ENCODE measurements around the gene PLXNA2.

PLXNA2 gene

GRCh38 chr1:208234721-208235120 lies 9.5 kb downstream of the PLXNA2 start:
- H3K4me2 ChIP-seq (ENCODE audit: insufficient read depth, low read length, poor library complexity, severe bottlenecking), result no peak overlapping the region
- no peak overlapping the region for H3K4ac ChIP-seq (ENCODE audit: low read length)
- no peaks in the 10 kb centered on the region for H3K27me3 ChIP-seq (ENCODE audit: control insufficient read depth in 3 of 3, insufficient read depth in 3 of 3, low read depth in 1 of 3, low read length in 3 of 3)
- no peaks in the 10 kb centered on the region for H3K9me3 ChIP-seq (replicated peaks in 1 of 2; ENCODE audit: control insufficient read depth in 2 of 2, insufficient read depth in 1 of 2, low read depth in 1 of 2, low read length in 2 of 2)
- no peak overlapping the region for H2AK5ac ChIP-seq (ENCODE audit: low read depth, low read length)
- no peak overlapping the region for H3K27ac ChIP-seq (replicated peaks; ENCODE audit: low read length)
- no peaks in the 10 kb centered on the region for H3K79me1 ChIP-seq (ENCODE audit: low read depth, low read length)
- no peak overlapping the region for H3K23ac ChIP-seq (ENCODE audit: low read depth, low read length, poor library complexity)
- WGBS, 2 donors (ENCODE audit: extremely low coverage in 2 of 2, insufficient read length in 2 of 2, insufficient replicate concordance in 1 of 2), result no CpG with 5 or more reads among the region's 5 CpGs
- no peak overlapping the region for H4K8ac ChIP-seq (ENCODE audit: low read depth, low read length)
- no peak overlapping the region for H3K4me3 ChIP-seq (ENCODE audit: low read length in 2 of 2)
- H2BK15ac ChIP-seq (ENCODE audit: low read length), result no peak overlapping the region
- no peak overlapping the region for H3K14ac ChIP-seq (ENCODE audit: low read length)
- H2BK12ac ChIP-seq (ENCODE audit: low read length), result no peak overlapping the region
- H2BK120ac ChIP-seq (ENCODE audit: low read depth, low read length), result no peak overlapping the region
- DNase-seq (ENCODE audit: low spot score), result no peak
- no peak overlapping the region for H2BK5ac ChIP-seq (ENCODE audit: low read length)
- no peak overlapping the region for H4K91ac ChIP-seq (ENCODE audit: low read depth, low read length, poor library complexity)
- H3K9ac ChIP-seq (ENCODE audit: low read depth, low read length, poor library complexity), result no peak overlapping the region
- H3K18ac ChIP-seq (ENCODE audit: low read length), result no peak overlapping the region
- peaks cover 40 to 51% of the 10 kb centered on the region in 2 donors for H3K4me1 ChIP-seq (ENCODE audit: control insufficient read depth in 2 of 2, insufficient read depth in 1 of 2, low read depth in 1 of 2, low read length in 2 of 2)
- H2AFZ ChIP-seq (ENCODE audit: low read length), result no peak overlapping the region
- no peaks in the 10 kb centered on the region for H3K36me3 ChIP-seq (replicated peaks in 1 of 2; ENCODE audit: control insufficient read depth in 2 of 2, insufficient read depth in 2 of 2, low read length in 2 of 2)

GRCh38 chr1:208233978-208234377 lies 10.2 kb downstream of the PLXNA2 start:
- H4K8ac ChIP-seq (ENCODE audit: low read depth, low read length), result no peak overlapping the region
- H2BK12ac ChIP-seq (ENCODE audit: low read length), result no peak overlapping the region
- H3K18ac ChIP-seq (ENCODE audit: low read length), result no peak overlapping the region
- H2AFZ ChIP-seq (ENCODE audit: low read length), result peak overlapping the region; percentile 44
- H3K9me3 ChIP-seq (replicated peaks in 1 of 2; ENCODE audit: control insufficient read depth in 2 of 2, insufficient read depth in 1 of 2, low read depth in 1 of 2, low read length in 2 of 2), result no peaks in the 10 kb centered on the region
- no peaks in the 10 kb centered on the region for H3K36me3 ChIP-seq (replicated peaks in 1 of 2; ENCODE audit: control insufficient read depth in 2 of 2, insufficient read depth in 2 of 2, low read length in 2 of 2)
- H2BK5ac ChIP-seq (ENCODE audit: low read length), result no peak overlapping the region
- peaks cover 34 to 51% of the 10 kb centered on the region in 2 donors for H3K4me1 ChIP-seq (ENCODE audit: control insufficient read depth in 2 of 2, insufficient read depth in 1 of 2, low read depth in 1 of 2, low read length in 2 of 2)
- H2BK120ac ChIP-seq (ENCODE audit: low read depth, low read length), result no peak overlapping the region
- no peak overlapping the region for H2BK15ac ChIP-seq (ENCODE audit: low read length)
- H4K91ac ChIP-seq (ENCODE audit: low read depth, low read length, poor library complexity), result no peak overlapping the region
- H3K27me3 ChIP-seq (ENCODE audit: control insufficient read depth in 3 of 3, insufficient read depth in 3 of 3, low read depth in 1 of 3, low read length in 3 of 3), result no peaks in the 10 kb centered on the region
- H3K4me2 ChIP-seq (ENCODE audit: insufficient read depth, low read length, poor library complexity, severe bottlenecking), result no peak overlapping the region
- DNase-seq (ENCODE audit: low spot score), result no peak
- no peak overlapping the region for H2AK5ac ChIP-seq (ENCODE audit: low read depth, low read length)
- no peaks in the 10 kb centered on the region for H3K79me1 ChIP-seq (ENCODE audit: low read depth, low read length)
- WGBS, 2 donors (ENCODE audit: extremely low coverage in 2 of 2, insufficient read length in 2 of 2, insufficient replicate concordance in 1 of 2), result no CpG with 5 or more reads among the region's 3 CpGs
- H3K14ac ChIP-seq (ENCODE audit: low read length), result no peak overlapping the region
- H3K9ac ChIP-seq (ENCODE audit: low read depth, low read length, poor library complexity), result no peak overlapping the region
- H3K4me3 ChIP-seq (ENCODE audit: low read length in 2 of 2), result no peak overlapping the region
- no peak overlapping the region for H3K4ac ChIP-seq (ENCODE audit: low read length)
- no peak overlapping the region for H3K27ac ChIP-seq (replicated peaks; ENCODE audit: low read length)
- no peak overlapping the region for H3K23ac ChIP-seq (ENCODE audit: low read depth, low read length, poor library complexity)

- H3K79me1 ChIP-seq (ENCODE audit: low read depth, low read length), result no peaks in the 10 kb centered on the region
- no peak for DNase-seq (ENCODE audit: low spot score)
- no peak overlapping the region for H3K27ac ChIP-seq (replicated peaks; ENCODE audit: low read length)
- no peak overlapping the region for H2BK120ac ChIP-seq (ENCODE audit: low read depth, low read length)
- H3K14ac ChIP-seq (ENCODE audit: low read length), result no peak overlapping the region
- H2BK12ac ChIP-seq (ENCODE audit: low read length), result no peak overlapping the region
- peak overlapping the region; percentile 44 for H2AFZ ChIP-seq (ENCODE audit: low read length)
- no peaks in the 10 kb centered on the region for H3K27me3 ChIP-seq (ENCODE audit: control insufficient read depth in 3 of 3, insufficient read depth in 3 of 3, low read depth in 1 of 3, low read length in 3 of 3)
- H3K18ac ChIP-seq (ENCODE audit: low read length), result no peak overlapping the region
- no peak overlapping the region for H2BK5ac ChIP-seq (ENCODE audit: low read length)
- H3K4ac ChIP-seq (ENCODE audit: low read length), result no peak overlapping the region
- H3K4me2 ChIP-seq (ENCODE audit: insufficient read depth, low read length, poor library complexity, severe bottlenecking), result no peak overlapping the region
- H3K4me1 ChIP-seq (ENCODE audit: control insufficient read depth in 2 of 2, insufficient read depth in 1 of 2, low read depth in 1 of 2, low read length in 2 of 2), result peaks cover 31 to 51% of the 10 kb centered on the region in 2 donors
- H3K23ac ChIP-seq (ENCODE audit: low read depth, low read length, poor library complexity), result no peak overlapping the region
- H4K91ac ChIP-seq (ENCODE audit: low read depth, low read length, poor library complexity), result no peak overlapping the region
- H3K9ac ChIP-seq (ENCODE audit: low read depth, low read length, poor library complexity), result no peak overlapping the region
- no peak overlapping the region for H3K4me3 ChIP-seq (ENCODE audit: low read length in 2 of 2)
- H3K36me3 ChIP-seq (replicated peaks in 1 of 2; ENCODE audit: control insufficient read depth in 2 of 2, insufficient read depth in 2 of 2, low read length in 2 of 2), result no peaks in the 10 kb centered on the region
- H3K9me3 ChIP-seq (replicated peaks in 1 of 2; ENCODE audit: control insufficient read depth in 2 of 2, insufficient read depth in 1 of 2, low read depth in 1 of 2, low read length in 2 of 2), result no peaks in the 10 kb centered on the region
- WGBS, 2 donors (ENCODE audit: extremely low coverage in 2 of 2, insufficient read length in 2 of 2, insufficient replicate concordance in 1 of 2), result no CpG with 5 or more reads among the region's 5 CpGs
- no peak overlapping the region for H2AK5ac ChIP-seq (ENCODE audit: low read depth, low read length)
- H4K8ac ChIP-seq (ENCODE audit: low read depth, low read length), result no peak overlapping the region
- no peak overlapping the region for H2BK15ac ChIP-seq (ENCODE audit: low read length)
These were observed 10.6 kb downstream of the PLXNA2 start for GRCh38 chr1:208233546-208233945.

- H2BK15ac ChIP-seq (ENCODE audit: low read length), result no peak overlapping the region
- H3K9ac ChIP-seq (ENCODE audit: low read depth, low read length, poor library complexity), result no peak overlapping the region
- H3K27me3 ChIP-seq (ENCODE audit: control insufficient read depth in 3 of 3, insufficient read depth in 3 of 3, low read depth in 1 of 3, low read length in 3 of 3), result no peaks in the 10 kb centered on the region
- H3K4me2 ChIP-seq (ENCODE audit: insufficient read depth, low read length, poor library complexity, severe bottlenecking), result no peak overlapping the region
- peaks cover 31 to 51% of the 10 kb centered on the region in 2 donors for H3K4me1 ChIP-seq (ENCODE audit: control insufficient read depth in 2 of 2, insufficient read depth in 1 of 2, low read depth in 1 of 2, low read length in 2 of 2)
- H3K36me3 ChIP-seq (replicated peaks in 1 of 2; ENCODE audit: control insufficient read depth in 2 of 2, insufficient read depth in 2 of 2, low read length in 2 of 2), result no peaks in the 10 kb centered on the region
- no peak overlapping the region for H3K4me3 ChIP-seq (ENCODE audit: low read length in 2 of 2)
- no peaks in the 10 kb centered on the region for H3K79me1 ChIP-seq (ENCODE audit: low read depth, low read length)
- H2AFZ ChIP-seq (ENCODE audit: low read length), result peak overlapping the region; percentile 7
- H3K23ac ChIP-seq (ENCODE audit: low read depth, low read length, poor library complexity), result no peak overlapping the region
- H2BK120ac ChIP-seq (ENCODE audit: low read depth, low read length), result no peak overlapping the region
- no peak overlapping the region for H3K27ac ChIP-seq (replicated peaks; ENCODE audit: low read length)
- no CpG with 5 or more reads among the region's 3 CpGs for WGBS, 2 donors (ENCODE audit: extremely low coverage in 2 of 2, insufficient read length in 2 of 2, insufficient replicate concordance in 1 of 2)
- no peak overlapping the region for H2BK12ac ChIP-seq (ENCODE audit: low read length)
- H3K14ac ChIP-seq (ENCODE audit: low read length), result no peak overlapping the region
- no peaks in the 10 kb centered on the region for H3K9me3 ChIP-seq (replicated peaks in 1 of 2; ENCODE audit: control insufficient read depth in 2 of 2, insufficient read depth in 1 of 2, low read depth in 1 of 2, low read length in 2 of 2)
- H3K4ac ChIP-seq (ENCODE audit: low read length), result no peak overlapping the region
- H4K91ac ChIP-seq (ENCODE audit: low read depth, low read length, poor library complexity), result no peak overlapping the region
- no peak overlapping the region for H4K8ac ChIP-seq (ENCODE audit: low read depth, low read length)
- no peak overlapping the region for H2AK5ac ChIP-seq (ENCODE audit: low read depth, low read length)
- H3K18ac ChIP-seq (ENCODE audit: low read length), result no peak overlapping the region
- no peak overlapping the region for H2BK5ac ChIP-seq (ENCODE audit: low read length)
- DNase-seq (ENCODE audit: low spot score), result no peak
These were observed 11.5 kb downstream of the PLXNA2 start for GRCh38 chr1:208232662-208233038.

Measured in neuronal stem cell (in vitro differentiated cells).